NCI-H2171 treated with DMSO at 0.1 percent for 48 hours (cell line): ENCODE data around the gene FAM111B.
"Not testable (repeated sequence)": the region's sequence is repeated elsewhere in the genome, so short reads cannot be mapped to it uniquely, and the experiment has no call there.

Experiments used
- DNase-seq: peaks from one replicate; lab custom pipeline; 2025; lab: John Stamatoyannopoulos, UW

The FAM111B gene

DNA sequence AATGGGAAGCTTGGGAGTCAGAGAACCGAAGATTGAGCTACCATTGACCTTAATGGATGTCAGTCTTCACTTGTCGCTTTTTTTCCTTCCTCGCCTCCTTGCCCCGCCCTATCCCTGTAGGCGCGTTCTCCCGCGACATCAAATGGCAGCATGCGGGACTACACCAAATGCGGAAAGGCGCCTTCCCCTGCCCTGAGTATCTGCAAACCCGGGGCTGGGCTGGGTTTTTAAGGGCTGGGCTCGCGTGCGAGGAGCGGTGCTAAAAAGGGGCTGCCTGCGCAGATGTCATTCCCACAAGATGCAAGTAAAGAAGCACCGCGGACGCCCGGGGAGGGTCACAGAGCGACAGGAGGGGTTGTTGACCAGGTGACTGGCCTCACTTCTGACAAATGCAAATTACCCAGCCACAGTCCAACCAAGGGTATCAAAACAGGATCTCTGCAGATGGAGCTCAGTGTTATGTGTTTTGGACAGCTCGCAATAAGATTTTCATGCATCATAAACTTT, 4.7 kb upstream of the FAM111B start:
- no peak for DNase-seq

DNA sequence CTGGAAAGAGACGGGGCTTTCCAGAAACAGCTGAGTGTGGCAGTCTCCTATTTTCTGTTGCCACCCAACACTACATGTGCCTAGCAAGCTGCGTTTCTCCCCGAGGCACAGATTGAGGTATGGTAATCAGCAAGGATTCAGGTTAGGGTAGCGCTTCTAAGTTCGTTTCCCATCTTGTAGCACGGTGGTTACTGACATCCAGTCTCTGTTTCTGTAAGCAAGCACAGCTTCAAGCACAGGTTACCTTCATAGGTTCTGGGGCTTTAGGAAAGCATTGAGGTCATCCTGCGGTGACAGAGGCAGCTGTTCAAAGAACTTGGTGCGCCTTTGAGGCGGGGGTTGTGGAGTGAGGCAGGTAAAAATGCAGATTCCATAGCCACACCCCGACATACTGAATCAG, 684 bp downstream of the FAM111B start:
- DNase-seq: not testable (repeated sequence)

DNA sequence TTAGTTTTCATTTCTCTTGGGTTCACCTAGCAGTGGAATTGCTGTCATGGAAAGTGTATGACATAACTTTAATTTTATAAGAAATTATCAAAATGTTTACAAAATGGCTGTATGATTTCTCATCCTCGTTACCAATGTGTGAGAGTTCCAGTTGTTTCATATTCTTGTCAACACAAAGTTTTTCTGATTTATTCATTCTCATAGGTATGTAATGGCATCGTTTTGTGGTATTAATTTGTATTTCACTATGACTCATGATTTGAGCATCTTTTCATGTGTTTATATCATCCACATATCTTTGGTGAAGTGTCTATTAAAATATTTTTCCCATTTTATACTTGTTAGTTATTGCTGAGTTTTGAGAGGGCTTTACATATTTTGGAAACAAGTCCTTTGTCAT, 5.5 kb downstream of the FAM111B start:
- no peak for DNase-seq

DNA sequence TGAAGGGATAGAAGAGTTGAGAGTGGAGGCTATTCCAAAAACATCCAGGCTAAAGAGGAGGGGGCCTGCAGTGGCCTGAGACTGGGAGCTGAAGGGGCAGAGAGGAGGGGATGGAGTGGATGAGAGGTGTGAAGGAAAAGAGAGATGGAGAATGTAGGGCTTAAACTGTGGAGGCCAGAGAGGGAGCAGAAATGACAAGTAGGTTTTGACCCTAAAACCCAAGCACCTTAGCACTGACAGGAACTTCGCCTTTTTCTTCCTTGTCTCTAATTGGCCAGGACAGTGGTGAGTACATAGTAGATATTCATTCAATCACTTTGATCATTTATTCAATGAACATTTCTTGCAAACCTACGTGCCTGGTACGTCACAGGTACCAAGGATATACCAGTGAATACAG, 7.3 kb downstream of the FAM111B start:
- DNase-seq: no peak

DNA sequence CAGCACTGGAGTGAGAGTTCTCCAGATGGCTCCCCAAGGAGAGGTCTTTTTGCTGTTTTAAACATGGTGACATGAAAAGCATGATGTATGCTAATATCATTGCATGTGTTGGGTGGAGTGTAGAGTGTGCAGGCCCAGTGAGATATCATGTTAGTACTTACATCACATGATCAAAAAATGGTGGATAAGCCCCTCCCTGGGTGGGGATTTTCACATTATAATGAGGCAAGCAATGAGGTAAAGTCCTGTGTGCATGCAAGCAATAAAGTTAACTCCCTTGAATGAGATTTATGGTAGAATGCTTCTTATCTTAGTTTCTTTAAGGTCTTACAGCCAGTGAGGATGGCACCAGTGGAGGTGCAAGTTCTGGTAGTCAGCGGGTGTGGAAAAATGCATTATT, 8.5 kb downstream of the FAM111B start:
- DNase-seq: no peak

DNA sequence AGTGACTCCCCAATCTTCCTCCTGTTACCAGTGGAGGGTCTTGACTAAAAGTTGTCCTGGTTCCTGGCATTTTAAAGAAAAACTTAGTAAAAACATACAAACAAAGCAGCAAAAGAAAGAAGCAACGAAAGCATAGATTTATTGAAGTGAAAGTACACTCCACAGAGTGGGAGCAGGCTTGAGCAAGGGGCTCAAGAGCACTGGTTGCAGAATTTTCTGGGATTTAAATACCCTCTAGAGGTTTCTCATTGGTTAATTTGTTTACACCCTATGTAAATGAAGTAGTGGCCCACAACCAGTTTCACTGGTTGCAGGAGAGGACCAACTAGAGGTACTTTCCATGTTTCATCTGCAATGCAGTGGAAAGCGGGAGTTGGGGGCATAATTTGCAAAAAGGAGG, 10.7 kb downstream of the FAM111B start:
- no peak for DNase-seq

DNA sequence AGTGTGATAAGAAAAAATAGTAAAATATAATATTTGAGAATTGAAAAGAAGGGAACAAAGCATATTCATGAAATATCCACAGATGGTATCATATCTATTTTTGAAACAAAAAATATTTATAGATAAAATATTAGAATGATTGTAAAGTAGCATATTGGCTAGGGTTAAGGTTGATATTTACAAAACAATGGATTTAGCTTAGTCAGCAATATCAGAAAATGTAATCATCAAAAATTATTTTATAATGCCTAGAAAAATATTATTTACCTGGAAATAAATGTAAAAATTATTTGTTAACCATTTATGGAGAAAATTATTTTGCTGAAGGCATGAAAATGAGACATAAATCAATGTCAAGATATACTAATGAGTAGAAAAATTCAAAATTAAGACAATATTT, 12.8 kb downstream of the FAM111B start:
- no peak for DNase-seq

DNA sequence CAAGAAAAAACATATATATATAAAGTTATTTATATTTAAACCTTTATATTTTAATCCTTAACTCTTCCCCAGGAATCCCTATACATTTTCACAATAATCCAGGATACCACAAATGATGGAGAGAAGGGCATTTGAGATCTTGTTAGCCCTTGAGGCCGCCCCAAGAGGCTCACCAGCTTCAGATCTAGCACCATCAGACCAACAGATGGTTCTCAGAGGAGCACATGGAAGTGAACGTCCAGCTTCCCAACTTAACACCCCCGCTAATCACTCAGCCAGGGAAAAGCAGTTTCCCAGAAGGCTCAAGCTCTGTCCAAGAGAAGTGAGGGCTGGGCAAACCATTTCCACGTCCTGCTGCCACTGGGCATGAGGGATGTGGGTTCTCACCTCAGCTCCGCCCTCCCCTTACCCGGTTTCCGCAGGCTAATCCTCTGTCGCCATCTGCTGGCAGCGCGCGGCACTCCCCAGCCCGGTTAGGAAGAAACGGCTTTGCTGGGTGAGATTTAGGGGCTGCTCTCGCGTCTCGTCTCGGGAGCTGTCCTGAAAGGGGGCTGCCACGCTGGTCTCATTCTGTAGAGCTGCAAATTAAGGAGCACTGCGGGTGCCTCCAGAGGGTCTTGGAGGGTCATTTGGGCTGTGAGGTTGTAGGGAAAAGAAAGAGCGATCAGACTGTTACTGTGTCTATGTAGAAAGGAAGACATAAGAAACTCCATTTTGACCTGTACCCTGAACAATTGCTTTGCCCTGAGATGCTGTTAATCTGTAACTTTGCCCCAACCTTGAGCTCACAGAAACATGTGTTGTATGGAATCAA, 28.8 kb downstream of the FAM111B start:
- peak; percentile 16 for DNase-seq

DNA sequence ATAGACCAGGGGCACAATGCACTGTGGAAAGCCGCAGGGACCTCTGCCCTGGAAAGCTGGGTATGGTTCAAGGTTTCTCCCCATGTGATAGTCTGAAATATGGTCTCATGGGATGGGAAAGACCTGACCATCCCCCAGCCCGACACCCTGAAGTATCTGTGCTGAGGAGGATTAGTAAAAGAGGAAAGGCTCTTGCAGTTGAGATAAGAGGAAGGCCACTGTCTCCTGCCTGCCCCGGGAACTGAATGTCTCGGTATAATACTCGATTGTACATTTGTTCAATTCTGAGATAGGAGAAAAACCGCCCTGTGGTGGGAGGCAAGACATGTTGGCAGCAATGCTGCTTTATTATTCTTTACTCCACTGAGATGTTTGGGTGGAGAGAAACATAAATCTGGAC, 29.5 kb downstream of the FAM111B start:
- not testable (repeated sequence) for DNase-seq

DNA sequence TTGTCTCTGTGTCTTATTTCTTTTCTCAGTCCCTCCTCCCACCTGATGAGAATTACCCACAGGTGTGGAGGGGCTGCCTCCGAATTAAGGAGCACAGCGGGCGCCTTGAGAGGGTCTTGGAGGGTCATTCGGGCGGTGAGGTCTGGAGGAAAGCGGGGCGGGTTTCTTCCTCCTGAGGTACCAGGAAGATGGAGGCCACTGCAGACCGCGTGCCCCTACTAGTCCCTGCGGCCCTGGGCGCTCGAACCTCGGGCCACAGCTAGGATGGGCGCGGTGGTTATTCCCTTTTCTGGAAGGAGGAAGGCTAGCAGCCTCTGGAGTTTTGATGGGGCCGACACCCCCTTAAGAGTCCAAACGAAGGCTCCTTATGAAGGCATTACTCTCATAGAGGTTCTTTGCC, 30.2 kb downstream of the FAM111B start:
- no peak for DNase-seq

DNA sequence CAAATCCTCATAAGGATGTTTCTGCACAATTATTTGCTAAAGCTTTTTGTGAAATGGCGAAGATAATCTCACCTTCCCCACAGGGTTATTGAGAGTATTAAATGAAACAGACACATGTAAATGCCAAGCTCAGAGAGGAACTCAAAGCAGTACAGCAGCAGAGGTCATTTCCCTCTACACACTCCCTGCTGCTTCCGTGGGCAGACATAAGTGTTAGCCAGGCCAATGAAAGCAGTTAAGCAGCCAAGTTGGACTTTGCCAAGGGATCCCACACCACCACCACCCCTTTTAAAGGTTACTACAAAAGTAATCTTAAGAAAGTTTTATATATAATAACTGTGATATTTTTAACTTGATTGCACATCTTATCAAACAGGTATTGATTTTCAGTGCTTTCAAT, 31.6 kb downstream of the FAM111B start:
- DNase-seq: no peak

DNA sequence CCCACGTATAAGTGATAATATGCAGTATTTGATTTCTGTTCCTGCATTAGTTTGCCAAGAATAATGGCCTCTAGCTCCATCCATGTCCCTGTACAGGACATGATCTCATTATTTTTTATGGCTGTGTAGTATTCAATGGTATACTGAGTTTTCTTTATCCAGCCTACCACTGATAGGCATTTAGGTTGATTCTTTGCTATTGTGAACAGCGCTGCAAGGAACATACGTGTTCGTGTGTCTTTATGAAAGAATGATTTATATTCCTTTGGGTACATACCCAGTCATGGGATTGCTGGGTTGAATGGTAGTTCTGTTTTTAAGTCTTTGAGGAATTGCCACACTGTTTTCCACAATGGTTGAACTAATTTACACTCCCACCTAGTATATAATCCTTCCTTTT, 34.2 kb downstream of the FAM111B start:
- no peak for DNase-seq

DNA sequence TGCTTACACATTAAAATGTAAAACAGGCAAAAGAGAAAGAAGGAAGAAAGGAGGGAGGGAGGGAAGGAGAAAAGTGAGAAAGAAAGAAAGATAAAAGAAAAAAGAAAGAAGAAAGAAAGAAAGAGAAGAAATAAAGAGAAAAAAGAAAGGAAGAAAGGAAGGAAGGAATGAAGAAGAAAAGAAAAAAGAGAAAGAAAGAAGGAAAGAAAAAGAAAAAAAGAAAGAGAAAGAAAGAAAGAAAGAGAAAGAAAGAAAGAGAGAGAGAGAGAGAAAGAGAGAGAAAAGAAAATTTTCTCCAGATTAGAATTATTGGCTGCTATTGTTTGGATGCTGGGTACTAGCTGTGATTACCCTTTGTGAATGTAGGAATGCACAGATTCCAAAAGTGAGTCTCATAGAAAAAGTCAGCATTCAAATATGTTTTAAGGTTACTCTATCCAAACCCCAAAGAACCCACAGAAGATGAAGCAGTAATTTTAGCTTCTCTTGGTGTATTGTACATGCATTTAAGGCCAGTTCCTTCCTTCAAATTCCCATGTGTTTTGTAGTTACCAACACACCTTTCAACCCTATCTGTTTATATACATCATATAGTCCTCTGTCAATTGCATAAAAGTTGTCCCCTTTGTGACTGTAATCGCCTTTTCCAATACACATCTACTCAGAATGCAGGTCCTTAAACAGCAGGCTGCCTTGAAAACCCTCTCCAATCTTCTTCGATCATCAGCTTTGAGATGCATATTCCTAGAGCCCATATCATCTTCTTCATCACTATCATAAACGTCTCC, 34.8 kb downstream of the FAM111B start:
- no peak for DNase-seq

DNA sequence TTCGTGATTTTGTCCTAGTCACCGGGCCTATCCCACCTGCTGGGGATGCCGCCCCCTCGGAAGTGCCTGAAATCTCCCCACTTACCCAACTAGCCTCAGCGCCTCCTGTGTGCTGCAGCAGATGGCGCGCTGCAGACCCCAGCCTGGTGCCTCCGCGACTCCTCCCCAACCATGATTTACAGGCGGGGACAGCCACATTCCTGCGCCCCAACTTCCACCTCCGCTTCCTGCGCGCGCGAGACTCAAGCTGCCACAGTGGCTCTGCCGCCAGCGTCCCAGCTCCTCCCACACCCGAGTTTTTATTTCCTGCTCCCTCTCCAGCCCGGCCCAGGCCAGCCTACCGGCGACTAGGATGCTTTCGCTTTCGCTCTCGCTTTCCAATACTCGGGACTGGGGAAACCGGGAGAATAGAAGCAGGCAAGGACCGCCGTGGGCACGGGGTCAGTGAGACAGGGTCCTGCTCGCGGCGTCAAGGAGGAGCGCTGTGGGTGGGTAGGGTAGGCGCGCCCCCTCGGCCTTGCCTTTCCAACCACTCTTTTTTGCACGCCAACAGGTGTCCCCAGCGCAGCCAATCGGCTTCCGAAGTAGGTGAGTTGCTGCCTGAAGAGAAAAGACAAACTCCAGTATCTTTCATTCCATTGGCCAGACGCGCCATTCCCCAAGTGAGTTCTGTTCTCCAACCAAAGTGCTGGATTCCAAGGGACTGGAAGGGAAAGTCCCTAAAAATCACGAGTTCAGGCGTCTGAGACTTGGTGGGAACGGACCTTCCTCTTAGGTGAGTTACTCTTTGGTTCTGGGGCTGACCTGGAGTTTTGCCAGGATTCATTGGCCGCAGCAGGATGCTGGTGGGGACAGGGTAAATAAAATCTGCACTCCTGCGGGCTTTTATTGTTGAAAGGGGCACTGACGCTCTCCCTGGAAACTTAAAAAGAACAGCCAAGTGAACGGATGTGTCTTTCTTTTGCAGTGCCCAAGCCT, 35.8 kb downstream of the FAM111B start, which contains the start of gene FAM111A:
Gene FAM111A, plus strand, starts transcription at position 327 of the 978 bp plus-strand sequence. CDS start 6,017 bp downstream, outside the sequence.
- no peak for DNase-seq

DNA sequence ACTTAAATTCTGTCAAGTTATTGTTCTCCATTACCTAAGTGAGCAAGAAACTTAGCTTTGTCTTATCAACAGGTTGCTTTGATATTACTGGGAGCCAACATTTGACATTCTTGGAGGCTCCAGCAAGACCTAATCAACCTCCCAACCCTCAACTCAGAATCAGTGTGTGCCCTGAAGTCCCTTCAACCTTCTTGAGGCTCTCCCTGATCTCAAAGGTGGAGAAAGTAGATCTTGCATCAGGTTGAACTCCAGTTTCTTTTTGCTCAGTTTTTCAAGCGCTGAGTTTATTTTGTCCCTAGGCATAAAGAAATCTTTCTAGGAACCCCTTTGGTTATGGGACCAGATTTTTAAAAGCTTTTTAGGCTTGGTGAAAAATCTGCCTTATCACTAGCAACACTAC, 37.1 kb downstream of the FAM111B start:
- DNase-seq: no peak

DNA sequence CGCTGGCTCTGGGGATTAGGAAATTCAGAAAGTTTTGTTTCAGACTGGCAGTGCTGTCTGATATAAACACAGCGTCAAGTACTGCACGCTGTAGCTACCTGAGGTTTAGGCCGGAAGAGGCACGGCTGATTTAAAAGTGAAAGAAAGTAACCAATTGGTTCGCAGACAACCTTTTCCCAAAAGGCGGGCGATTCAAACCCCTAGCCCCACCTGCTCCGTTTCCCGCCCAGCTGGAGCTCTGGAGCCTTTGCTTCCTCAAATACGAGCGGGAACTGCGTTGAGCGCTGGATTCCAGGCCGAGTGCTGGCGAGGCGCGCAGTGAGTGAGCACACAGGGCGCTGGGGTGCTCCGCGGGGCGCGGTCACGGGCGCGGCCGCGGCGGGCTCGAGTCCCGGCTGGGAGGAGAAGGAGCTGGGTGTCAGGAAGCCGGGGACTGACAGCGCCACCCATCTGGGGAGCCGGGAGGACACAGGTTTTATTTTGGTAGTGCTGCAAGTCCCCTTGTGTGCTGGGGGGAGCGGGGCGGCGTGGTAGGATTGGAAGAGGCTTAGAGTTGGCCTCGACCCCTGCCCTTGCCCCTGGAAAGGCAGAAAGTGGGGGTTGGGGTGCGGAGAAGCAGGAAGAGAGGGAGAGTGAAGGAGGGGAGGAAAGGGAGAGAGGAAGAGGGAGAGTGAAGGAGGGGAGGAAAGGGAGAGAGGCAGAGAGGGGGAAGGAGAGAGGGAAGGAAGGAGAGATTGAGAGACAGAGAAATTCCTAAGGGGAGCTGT, 37.7 kb downstream of the FAM111B start:
- no peak for DNase-seq

DNA sequence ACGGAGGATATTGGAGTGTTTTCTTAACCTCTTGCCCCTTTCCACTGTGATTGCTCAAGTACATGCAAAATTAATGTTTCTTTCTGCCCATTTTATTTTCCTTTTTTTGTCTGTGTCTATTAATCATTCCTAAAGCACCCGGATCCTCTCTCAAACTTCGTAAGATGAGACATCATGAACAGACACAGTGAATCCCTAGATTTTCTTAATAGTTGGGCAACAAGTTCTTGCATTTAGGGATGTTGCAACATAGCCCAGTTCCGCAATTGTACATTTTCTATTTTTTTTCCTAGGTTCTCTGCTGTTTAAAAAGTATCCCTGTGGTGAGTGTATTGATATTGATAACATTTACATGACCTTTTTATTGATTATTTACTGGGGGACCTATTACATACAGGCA, 38.5 kb downstream of the FAM111B start:
- DNase-seq: no peak

DNA sequence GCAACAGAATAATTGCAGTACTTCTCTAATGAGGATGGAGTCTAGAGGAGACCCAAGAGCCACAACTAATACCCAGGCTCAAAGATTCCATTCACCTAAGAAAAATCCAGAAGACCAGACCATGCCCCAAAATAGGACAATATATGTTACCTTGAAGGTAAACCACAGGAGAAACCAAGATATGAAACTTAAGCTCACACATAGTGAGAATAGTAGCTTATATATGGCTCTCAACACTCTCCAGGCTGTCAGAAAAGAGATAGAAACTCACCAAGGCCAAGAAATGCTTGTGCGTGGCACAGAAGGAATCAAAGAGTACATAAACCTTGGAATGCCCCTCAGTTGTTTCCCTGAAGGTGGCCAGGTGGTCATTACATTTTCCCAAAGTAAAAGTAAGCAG, 44.7 kb downstream of the FAM111B start:
- no peak for DNase-seq

DNA sequence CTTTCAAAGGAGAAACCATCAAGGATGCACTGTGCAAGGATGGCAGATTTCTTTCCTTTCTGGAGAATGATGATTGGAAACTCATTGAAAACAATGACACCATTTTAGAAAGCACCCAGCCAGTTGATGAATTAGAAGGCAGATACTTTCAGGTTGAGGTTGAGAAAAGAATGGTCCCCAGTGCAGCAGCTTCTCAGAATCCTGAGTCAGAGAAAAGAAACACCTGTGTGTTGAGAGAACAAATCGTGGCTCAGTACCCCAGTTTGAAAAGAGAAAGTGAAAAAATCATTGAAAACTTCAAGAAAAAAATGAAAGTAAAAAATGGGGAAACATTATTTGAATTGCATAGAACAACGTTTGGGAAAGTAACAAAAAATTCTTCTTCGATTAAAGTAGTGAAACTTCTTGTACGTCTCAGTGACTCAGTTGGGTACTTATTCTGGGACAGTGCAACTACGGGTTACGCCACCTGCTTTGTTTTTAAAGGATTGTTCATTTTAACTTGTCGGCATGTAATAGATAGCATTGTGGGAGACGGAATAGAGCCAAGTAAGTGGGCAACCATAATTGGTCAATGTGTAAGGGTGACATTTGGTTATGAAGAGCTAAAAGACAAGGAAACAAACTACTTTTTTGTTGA, 45.4 kb downstream of the FAM111B start:
- DNase-seq: no peak

DNA sequence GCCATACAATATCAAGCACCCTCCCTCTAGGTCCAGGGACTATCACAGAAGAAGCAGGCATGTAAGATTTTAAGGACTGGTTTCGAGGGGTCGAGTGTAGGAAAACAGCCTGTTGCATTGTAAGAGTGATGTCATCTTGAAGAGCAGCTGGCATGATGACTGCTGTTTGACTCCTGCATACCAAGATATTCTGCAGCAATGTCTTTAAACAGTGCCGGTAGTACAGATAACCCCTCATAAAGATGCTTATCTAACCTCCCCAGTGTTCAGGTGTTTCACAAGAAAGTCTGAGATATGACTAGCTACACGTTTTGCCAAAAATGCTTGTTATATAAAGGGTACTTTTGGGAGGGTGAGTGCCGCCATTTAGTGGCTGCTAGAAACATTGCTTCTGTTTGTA, 47.6 kb downstream of the FAM111B start:
- no peak for DNase-seq

DNA sequence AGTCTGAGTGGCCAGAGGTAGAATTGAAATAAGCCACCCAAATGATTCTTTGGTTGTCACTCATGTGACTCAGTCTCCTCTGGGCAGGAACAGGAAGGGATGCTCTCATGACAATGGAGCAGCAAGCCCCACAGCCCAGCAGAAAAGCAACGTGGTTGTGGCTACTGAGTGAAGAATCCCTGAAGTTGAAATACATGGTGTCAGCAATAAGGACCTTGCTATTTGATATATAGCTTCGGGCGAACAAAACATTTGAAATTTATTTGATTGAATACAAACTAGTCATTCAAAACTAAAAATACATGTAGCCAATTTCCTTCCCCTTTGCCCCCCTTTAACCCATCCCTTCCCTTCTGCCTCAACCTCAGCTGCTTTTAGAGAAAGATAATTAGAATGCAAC, 50.4 kb downstream of the FAM111B start:
- DNase-seq: no peak
